Stimulated activated CD4-positive, alpha-beta T cell treated with anti-CD3 and anti-CD28 coated beads, Interleukin-1b, Interleukin-23, amount 100 ng/mL, for 48 hours (primary cell): ENCODE results near the gene CEP126.
"Not testable (repeated sequence)": the region's sequence is repeated elsewhere in the genome, so short reads cannot be mapped to it uniquely, and the experiment has no call there.

Source experiments
- DNase-seq: peaks from one replicate; pipeline ENCODE4 v3.0.0-alpha.2; 2020

Gene CEP126

GRCh38 chr11:101929294-101929915, 14.6 kb downstream of the CEP126 start:
- DNase-seq = no peak

DNA sequence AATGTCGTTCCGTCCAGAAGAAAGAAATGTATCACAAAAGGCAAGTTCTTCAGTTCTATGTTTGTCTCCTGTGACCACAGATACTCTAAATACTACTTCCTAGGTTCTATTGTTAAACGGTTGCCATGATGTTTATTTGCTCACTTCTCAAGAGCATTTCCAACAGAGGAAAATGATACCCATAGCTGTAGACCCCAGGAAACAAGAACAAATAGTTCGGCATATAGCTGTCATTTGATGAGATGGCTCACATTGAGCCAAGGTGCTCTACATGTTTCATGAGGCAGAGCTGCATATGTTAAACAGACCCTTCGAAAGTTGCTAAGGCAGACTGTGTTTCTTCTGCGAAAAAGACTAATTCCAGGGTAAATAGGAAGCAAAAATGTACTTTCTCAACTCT, 16.9 kb downstream of the CEP126 start:
- DNase-seq = no peak

GRCh38 chr11:101940901-101941520, 26.2 kb downstream of the CEP126 start:
- no peak for DNase-seq

DNA sequence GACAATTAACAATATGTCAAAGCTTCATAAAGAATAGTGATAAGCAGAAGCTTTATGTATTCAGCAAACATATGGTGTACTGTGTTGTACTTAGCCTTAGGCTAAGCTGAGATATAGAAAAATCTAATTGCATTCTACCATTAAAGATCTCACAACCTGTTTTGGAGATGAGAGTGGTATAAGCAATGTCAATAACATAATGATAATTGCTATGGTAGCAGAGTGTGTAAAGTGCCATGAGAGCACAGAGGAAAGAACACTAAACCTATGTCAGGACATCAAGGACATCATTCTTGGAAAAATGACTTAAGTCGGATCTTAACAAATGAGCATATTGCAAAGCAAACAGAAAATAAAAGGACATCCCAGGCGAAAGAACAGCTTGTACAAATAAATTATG, 30.1 kb downstream of the CEP126 start:
- DNase-seq = no peak

- no peak for DNase-seq
Observed at GRCh38 chr11:101945448-101945847, 30.6 kb downstream of the CEP126 start.

DNA sequence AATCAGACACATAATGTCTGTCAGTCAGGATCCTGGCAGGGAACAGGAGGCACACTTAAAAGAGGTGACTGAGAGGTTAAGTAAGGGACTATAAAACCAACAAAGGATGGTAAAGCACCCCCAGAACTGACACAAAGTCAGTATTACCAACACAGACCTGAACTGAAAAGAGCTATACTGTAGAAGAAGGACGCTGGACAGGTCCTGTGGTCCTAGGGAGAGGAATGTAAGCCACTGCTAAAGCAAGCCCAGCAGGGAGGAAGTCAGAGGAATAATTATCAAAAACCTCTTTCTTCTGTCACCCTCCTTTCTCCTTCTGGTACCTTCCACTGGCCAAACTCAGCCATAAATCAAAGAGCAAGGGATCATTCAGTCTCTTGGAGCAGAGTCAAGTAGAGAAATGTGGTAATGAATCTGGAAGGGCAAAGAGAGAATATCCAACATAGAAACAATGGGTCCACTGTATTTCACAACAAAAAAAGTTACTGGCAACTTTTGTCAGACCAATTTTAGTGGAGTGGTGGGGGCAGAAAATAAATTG, 34.9 kb downstream of the CEP126 start:
- no peak for DNase-seq

DNA sequence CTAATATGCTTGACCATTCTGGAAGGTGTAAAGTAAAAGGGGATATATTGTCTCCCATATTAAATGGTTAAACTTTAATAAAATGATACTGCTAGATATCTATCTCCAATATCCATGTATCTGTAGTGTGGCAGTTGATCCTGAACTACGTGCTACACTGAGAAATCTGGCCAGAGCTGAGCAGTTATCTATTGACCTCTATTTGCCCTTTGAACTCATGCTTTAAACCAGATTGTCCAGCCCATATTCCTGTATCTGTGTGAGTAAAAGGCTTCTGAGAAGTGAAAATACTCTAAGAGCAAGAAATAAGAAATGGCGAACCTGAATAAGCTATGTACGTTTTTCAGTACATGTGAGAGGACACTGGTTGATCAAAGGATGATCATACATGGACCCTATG, 40.5 kb downstream of the CEP126 start:
- DNase-seq = no peak

DNA sequence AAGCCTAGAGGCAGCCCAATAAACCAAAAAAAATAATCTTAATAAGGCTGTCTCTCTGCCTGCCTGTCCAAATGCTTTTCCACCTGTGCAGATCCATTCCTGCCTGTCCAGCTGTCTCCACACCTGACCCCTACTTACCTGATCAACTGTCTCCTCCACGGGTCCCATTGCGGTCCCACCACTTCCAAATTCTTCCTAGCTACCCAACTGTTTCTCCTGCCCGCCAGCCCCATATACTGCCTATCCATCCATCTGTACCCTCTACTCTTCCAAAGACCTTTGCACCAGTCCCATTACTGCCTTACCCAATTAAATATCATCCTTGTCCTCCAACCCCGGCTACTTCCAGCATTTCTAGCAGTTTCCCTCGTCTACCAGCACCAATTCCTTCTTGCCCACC, 40.9 kb downstream of the CEP126 start:
- DNase-seq = no peak

DNA sequence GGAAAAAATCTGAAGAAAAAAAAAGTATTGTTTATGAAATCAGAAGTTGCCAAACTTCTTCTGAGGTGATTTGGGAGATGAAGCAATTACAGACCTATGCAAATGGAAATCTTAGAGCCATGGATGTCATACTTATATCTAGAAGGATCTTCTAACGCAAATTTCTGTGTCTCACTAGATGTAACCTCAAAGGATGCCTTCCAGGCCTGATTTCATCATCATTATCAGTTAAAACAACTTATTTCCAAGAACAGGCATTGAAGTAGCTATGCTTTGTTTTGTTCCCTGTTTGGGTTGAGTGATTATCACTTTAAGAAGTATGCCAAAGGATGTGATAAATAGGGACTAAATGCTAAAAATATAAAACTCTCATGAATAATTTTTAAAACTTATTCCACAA, 45.4 kb downstream of the CEP126 start:
- DNase-seq = no peak

DNA sequence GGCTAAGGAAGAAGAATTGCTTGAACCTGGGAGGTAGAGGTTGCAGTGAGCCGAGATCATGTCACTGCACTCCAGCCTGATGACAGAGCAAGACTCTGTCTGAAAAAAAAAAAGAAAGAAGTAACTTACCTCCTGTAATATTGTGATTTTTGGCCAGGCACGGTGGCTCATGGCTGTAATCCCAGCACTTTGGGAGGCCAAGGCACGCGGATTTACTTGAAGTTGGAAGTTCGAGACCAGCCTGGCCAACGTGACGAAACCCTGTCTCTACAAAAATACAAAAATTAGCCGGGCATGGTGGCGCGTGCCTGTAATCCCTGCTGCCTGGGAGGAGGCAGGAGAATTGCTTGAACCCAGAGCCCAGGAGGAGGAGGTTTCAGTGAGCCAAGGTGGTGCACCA, 49.4 kb downstream of the CEP126 start:
- DNase-seq = not testable (repeated sequence)

GRCh38 chr11:101974255-101974654, 59.4 kb downstream of the CEP126 start:
- no peak for DNase-seq

GRCh38 chr11:101974771-101975170, 60.0 kb downstream of the CEP126 start:
- no peak for DNase-seq

DNA sequence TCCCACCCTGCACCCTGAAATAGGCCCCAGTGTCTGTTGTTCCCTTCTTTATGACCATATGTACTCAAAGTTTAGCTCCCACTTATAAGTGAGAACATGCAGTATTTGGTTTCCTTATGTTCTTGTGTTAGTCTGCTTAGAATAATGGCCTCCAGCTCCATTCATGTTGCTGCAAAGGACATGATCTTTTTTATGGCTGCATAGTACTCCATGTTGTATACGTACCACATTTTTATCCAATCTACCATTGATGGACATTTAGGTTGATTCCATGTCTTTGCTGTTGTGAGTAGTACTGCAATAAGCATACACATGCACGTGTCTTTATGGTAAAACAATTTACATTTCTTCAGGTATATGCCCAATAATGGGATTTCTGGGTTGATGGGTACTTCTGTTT, 60.9 kb downstream of the CEP126 start:
- DNase-seq = no peak

DNA sequence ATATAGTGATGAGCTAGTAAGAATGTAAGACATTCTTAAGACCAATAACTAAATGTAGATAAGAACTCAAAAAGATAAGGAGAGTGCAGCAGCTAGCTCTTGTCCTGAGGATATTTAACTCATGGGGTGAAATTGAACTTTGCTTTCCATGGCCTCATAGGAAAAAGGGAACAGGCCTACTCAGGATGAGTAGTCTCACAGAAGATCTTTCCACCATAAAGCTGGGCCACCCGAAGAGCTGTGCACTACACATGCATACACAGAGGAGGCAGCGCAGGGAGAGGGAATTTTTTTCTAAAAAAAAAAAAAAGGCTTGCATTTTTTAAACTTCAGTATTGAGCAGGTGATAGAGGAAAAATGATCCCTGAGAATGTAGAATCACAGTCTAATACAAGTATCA, 72.6 kb downstream of the CEP126 start:
- no peak for DNase-seq

DNA sequence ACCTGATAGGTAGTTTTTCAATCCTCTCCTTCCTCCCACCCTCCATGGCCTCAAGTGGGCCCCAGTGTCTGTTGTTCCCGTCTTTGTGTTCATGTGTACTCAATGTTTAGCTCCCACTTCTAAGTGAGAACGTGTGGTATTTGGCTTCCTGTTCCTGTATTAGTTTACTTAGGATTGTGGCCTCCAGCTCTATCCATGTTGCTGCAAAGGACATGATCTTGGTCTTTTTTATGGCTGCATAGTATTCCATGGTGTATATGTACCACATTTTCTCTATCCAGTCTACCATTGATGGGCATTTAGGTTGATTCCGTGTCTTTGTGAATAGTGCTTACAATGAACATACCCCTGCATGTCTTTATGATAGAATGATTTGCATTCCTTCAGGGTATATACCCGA, 78.4 kb downstream of the CEP126 start:
- DNase-seq = no peak

GRCh38 chr11:101994052-101994469, 79.3 kb downstream of the CEP126 start:
- not testable (repeated sequence) for DNase-seq

DNA sequence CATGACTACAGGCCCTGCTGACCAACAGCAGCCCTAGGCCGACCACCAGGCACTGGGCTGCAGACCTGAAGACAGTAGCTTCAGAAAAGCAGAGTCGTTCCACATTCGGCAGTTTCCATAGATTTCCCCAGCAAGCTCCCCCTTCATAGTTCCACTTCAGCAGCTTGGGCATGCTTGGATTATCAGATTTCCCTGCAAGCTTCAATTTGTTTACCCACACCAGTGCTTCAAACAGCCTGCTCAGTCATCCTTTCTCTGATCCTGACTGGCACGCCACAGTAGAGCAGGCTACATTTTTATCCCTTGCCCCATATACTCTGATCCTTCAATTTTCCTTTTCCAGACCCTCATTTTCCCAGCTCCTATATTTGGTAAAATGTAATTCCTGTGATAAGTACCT, 81.3 kb downstream of the CEP126 start:
- no peak for DNase-seq

- no peak for DNase-seq
Observed at GRCh38 chr11:102001657-102002338, 87.0 kb downstream of the CEP126 start.

DNA sequence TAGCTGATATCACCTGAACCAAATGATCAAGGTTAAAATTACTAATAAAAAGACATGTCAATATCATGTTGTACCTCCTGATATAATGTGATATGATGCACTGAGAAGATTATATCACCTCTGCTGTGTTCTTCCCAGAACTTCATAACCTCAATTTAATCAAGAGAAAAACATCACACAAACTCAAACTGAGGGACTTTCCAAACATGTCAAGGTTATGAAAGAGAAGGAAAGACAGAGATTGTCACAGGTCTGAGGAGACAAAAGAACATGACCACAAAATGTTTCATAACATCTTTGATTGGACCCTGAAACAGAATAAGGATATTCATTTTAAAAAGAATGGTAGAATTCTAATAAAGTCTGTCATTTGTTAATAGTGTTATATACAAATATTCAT, 89.4 kb downstream of the CEP126 start:
- no peak for DNase-seq

DNA sequence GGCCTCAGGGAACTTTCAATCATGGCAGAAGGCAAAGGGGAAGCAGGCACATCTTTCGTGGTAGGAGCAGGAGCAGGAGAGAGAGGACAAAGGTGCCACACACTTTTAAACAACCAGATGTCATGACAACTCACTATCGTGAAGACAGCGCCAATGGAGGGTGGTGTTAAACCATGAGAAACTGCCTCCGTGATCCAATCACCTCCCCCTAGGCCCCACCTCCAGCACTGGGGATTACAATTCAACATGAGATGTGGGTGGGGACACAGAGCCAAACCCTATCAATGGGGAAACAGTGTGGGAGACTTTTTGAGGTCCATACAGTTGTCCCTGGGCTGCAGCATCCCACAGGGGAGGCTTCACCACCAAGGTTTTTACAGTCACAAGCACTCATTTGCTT, 90.5 kb downstream of the CEP126 start:
- no peak for DNase-seq

GRCh38 chr11:102006835-102007566, 92.2 kb downstream of the CEP126 start:
- no peak for DNase-seq

DNA sequence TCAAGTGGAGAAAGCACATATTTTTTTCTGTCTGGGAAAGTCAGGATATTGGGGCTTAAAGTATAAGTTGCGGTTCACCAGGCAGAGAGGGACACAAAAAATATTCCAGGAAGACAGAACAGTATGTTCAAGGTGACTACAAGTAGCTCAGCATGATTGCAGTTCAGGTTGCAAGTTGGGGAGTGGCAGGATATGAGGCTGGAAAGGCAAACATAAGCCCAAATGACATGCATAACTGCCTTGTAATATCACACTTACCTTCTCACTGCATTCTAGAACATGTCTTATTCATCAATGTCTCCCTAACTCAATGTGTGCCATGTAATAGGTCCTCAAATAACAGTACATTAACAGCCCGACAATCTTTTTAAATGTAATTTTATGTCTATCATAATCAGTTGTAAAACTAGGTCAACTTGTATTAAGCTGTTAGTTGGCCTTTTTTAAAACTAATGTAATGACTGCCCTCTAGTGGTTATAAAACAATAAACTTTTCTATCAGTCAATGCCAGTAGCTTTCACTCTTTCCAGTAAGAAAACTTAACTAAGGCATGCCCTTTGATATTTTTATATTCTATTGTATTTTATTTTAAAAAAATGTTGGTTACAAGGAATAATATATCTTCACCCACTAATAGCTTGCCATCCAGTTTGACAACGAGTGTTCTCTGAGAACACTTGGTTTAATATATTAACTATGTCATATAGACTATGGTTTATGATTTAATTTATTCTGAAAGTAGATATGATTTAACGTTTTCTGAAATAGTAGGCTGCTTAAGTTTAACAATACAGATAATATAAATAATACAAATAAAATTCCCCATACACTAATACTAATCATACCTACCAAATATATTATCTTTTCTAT, 93.0 kb downstream of the CEP126 start:
- no peak for DNase-seq
